NCI-H345 (cell line): ENCODE measurements around the gene ZNF492.
"Not testable (repeated sequence)": the region's sequence is repeated elsewhere in the genome, so short reads cannot be mapped to it uniquely, and the experiment has no call there.

Source experiments
- DNase-seq: peaks from one replicate; lab custom pipeline; 2025; lab: John Stamatoyannopoulos, UW

Gene ZNF492

GRCh38 chr19:22617614-22618320, 16.4 kb upstream of the ZNF492 start:
- DNase-seq = no peak

GRCh38 chr19:22619371-22619770, 14.8 kb upstream of the ZNF492 start:
- no peak for DNase-seq

DNA sequence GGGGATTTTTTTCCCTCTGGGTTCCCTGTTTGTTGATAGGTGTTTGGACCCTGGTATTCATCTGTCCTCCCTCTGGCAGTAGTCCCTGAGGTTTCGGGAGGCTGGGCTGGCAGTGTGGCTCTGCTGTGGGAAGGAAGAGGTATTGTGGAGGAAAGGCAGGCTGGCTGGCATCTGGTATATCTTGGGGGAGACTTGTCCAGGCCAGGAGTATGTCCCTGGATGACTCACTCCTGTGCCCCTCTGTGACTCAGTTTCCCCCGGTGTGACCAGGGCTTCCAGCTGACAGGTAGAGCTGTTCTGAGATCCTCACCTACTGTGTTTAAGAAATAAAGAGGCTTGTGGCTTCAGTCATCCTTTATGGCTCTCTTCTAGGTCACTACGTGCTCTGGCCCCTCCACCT, 14.2 kb upstream of the ZNF492 start:
- no peak for DNase-seq

DNA sequence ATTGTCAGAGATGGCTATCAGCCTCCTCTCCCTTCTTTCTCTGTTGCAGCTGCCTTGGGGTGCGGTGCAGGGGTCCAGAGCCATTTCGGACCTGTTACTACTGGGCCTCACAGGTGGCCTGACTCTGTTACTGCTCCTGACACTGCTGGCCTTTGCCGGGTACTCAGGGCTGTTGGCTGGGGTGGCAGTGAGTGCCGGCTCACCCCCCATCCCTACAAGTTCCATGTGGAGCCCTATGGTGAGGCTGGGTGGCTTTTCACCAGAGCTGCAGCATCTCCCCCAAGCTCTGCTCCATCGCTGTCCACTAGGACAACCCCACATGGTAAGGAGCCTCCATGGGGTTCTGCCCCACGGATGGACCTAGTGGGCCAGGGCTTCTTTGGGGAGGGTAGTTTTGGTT, 13.7 kb upstream of the ZNF492 start:
- DNase-seq = no peak

DNA sequence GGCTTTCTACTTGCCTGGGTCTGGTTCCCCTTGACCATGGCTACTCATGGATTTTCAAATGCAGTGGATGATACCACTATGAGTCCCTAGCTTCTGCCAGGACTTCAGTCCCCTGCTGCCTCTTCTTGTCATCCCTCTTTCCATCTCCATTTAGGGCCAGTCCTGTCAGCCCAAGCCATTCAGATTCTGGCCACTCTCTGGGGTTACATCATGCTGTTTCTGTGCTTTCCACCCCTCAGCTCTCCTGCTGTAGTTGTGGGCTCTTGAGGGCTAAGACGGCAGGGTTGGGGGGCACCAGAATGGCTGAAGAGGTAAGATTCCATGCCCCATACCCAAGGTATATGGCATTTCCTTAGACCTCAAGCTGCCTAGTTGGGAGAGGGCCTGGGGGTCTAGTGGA, 13.2 kb upstream of the ZNF492 start:
- DNase-seq = no peak

DNA sequence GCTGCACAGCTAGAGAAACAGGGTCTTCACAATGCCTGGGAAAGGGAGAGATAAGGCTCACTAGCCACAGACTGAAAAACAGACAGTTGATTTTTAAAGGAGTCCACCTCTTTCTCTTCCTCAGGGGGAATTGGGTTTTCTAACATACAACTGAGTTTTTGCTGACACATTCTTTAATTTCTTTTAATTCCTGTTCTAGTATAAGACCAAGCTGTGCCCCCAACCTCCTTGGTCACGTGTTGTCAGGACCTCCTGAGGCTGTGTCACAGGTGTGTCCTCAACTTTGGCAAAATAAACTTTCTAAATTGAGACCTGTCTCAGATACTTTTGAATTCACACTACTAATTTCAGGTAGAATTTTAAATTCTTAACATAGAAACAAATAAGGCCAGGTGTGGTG, 12.1 kb upstream of the ZNF492 start:
- DNase-seq = no peak

DNA sequence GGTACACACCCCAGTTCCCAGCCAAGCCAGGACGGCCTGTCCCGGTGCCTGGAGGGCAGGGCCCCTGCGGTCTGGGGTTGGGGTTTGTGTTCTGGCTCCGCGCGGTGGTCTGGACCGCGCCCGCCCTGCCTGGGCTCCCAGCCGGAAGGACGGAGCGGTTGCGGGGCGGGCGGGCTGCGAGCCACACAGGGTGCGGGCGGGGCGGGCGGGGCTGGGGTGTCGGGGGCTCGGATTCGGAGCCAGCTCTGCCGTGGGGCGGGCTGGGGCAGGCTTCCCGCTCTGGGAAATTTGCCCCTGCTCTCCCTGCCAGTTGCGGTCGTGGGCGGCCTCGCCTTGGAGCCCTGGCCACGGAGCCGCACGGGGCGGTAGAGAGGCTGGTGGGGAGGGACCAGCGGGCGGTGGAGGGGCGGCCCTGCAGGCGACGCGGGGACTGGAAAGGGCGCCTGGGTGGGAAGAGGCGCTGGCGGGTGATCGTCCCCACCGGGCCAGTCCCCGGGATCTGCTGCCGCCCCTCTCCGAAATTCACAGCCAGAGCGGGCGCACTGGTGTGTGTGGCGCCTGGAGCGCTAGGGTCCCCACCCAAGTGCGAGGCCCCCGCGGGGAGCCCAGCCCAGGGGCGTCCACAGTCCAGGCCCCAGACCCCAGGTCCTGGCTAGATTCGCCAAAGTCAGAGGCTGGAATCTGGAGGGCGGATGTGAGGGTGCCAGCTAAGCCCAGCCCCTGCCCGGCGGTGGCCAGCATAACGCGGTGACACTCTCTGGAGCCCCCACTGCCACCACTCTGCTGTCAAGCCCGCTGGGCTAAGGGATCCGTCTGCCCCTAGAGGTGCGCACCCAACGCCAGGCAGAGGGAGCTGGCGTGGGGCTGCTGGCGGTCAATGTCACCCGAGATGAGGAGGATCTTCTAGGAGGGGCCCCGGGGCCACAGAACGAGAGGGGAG, 11.0 kb upstream of the ZNF492 start:
- no peak for DNase-seq

- DNase-seq = no peak
Measured at GRCh38 chr19:22623841-22624221, 10.3 kb upstream of the ZNF492 start.

GRCh38 chr19:22625266-22626035, 8.7 kb upstream of the ZNF492 start:
- no peak for DNase-seq

DNA sequence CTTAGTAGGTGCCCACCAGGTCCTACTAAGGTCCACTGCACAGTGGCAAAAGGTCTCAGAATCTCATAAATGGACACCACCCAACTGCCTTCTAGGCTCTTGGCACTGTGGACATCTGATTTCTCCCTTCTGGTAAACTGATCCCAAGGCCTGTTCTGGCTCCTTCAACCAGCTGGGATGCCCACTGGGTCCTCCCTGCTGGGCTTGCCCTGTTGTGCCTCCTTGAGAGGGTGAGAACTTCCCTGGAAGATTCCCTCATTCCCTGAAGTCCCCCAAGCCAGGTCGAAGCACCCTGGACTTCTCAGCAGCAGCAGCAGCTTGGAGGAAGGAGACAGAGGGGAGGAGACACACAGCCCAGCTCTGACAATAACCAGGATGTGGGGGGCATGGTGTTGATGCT, 6.6 kb upstream of the ZNF492 start:
- no peak for DNase-seq

- no peak for DNase-seq
Measured at GRCh38 chr19:22628401-22628800, 5.7 kb upstream of the ZNF492 start.

GRCh38 chr19:22634450-22634827, 315 bp downstream of the ZNF492 start:
- DNase-seq = no peak

- DNase-seq = not testable (repeated sequence)
Measured at GRCh38 chr19:22685493-22685892, 51.4 kb downstream of the ZNF492 start.

- DNase-seq = not testable (repeated sequence)
Measured at GRCh38 chr19:22702661-22703060, 68.5 kb downstream of the ZNF492 start.

- DNase-seq = not testable (repeated sequence)
Measured at GRCh38 chr19:22703096-22703495, 69.0 kb downstream of the ZNF492 start.

- no peak for DNase-seq
Measured at GRCh38 chr19:22708983-22709382, 74.9 kb downstream of the ZNF492 start.
